ENCODE results near the gene PIK3AP1.
"Not testable (repeated sequence)": the region's sequence is repeated elsewhere in the genome, so short reads cannot be mapped to it uniquely, and the experiment has no call there.

Gene PIK3AP1

DNA sequence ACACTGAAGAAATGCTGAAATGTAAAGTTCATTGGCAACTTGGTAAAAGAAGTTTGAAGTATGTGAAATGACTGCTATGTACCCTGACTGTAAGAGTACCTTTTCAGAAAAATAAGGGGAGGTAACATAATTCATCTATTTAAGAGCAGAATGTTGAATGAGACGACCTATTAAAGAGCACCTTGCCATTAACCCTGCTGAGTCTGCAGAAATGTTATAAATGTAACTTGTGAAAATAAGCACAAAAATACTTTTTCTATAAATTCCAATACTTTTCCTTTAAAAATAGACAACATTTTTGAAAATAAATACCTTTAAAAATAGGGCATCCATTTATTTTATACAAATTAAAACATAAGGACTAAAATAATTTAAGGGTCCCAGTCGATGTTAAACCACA is 141.2 kb downstream of the PIK3AP1 start:
- no peak for DNase-seq (ENCODE audit: low read depth in 2 of 2)

DNA sequence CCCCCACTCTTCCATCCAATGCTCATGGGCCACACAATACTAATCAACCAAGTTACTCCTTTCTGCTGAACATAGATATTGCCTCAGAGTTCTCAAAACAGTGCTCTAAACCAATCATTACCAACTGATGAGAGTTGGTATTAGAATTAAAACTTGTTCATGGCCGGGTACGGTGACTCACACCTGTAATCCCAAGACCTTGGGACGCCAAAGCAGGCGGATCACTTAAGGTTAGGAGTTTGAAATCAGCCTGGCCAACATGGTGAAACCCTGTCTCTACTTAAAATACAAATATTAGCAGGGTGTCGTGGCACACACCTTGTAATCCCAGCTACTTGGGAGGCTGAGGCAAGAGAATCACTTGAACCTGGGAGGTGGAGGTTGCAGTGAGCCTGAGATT is 141.7 kb downstream of the PIK3AP1 start:
- no peak for DNase-seq (ENCODE audit: low read depth in 2 of 2)

- DNase-seq (ENCODE audit: low read depth in 2 of 2), result no peak
Measured at GRCh38 chr10:96578022-96578421, 142.3 kb downstream of the PIK3AP1 start.

GRCh38 chr10:96577069-96577468 is 143.2 kb downstream of the PIK3AP1 start:
- DNase-seq (ENCODE audit: low read depth in 2 of 2), result no peak

GRCh38 chr10:96576277-96576980 is 143.9 kb downstream of the PIK3AP1 start:
- no peak for DNase-seq (ENCODE audit: low read depth in 2 of 2)

DNA sequence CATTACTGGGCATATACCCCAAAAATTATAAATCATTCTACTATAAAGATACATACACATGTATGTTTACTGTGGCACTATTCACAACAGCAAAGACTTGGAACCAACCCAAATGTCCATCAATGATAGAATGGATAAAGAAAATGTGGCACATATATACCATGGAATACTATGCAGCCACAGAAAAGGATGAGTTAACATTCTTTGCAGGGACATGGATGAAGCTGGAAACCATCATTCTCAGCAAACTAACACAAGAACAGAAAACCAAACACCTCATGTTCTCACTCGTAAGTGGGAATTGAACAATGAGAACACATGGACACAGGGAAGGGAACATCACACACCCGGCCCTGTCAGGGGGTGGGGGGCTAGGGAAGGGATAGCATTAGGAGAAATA is 145.8 kb downstream of the PIK3AP1 start:
- DNase-seq (ENCODE audit: low read depth in 2 of 2), result not testable (repeated sequence)

GRCh38 chr10:96573036-96573435 is 147.3 kb downstream of the PIK3AP1 start:
- DNase-seq (ENCODE audit: low read depth in 2 of 2), result no peak

GRCh38 chr10:96570983-96571964 is 149.0 kb downstream of the PIK3AP1 start:
- DNase-seq (ENCODE audit: low read depth in 2 of 2), result no peak

DNA sequence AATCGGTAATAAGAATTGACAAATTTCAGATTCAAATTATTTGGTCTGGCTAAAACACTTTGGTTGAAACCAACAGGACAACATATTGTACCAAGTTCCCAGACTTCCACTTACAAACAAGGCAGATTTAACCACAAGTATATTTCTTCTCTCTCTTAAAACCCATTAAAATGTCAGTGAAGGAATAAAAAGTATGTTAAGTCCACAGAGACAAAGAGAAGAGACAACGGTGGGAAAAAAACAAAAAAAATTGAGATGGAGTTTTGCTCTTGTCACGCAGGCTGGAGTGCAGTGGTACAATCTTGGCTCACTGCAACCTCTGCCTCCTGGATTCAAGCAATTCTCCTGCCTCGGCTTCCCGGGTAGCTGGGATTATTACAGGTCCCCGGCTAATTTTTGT is 149.8 kb downstream of the PIK3AP1 start:
- DNase-seq (ENCODE audit: low read depth in 2 of 2), result no peak

DNA sequence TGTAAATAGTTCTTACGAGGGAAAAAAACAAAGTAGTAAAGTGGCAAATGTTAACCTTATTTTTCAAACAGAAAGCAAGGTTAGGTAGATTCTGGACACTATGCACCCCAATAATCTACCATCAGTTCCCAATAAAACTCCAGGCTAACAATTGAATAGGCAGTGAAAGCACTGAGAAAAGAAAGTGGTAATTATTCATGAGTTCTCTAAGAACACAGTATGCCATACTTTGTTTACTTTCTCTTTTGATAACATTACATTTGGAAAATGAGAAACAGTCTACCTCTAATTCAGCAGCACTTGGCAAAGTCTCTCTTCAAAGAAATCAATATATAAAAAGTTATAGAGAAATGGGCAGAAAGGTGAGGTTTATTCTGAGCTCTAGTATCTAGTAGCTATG is 151.9 kb downstream of the PIK3AP1 start:
- DNase-seq (ENCODE audit: low read depth in 2 of 2), result no peak

- no peak for DNase-seq (ENCODE audit: low read depth in 2 of 2)
Measured at GRCh38 chr10:96565774-96566173, 154.5 kb downstream of the PIK3AP1 start.

DNA sequence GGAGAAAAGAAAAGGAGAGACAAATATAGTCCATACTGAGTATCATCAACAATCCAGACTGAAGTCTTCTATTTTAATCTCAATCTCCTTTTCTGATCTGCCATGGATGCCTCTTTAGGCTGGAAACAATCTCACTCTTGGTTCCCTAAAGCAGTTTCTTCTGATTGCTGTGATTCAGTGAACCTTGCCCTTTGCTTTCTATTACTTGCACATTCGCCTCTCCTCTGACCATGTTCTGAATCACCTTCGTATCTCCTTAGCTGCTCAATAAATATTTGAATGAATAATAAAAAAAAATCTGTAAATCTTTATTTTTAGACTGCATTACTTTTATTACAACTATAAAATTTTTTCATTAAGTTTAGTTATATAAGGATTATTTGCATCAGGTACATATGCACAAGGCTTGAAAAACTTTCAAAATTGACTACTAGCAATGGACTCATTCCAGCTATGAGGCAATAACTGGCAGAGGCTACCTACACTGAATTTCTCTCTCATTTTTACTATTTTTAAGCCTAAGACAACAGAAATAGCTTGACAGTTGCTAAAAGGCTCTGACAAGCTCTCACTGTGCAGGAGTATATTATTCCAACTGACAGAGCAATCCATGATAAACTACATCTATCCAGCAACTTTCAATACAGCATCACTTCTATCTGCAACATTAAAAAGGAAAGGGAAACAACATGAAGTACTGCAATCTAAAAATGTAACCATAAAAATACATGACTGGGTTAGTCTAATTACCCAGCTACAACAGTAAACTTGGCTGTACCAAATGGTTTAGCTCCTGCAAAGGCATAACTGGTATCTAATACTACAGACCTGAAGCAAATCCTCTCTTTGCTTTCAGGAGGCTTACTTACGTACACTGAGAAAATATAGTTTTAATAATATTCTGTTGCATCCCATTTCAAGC is 159.1 kb downstream of the PIK3AP1 start:
- no peak for DNase-seq (ENCODE audit: low read depth in 2 of 2)

GRCh38 chr10:96560489-96560888 is 159.8 kb downstream of the PIK3AP1 start:
- no peak for DNase-seq (ENCODE audit: low read depth in 2 of 2)

- DNase-seq (ENCODE audit: low read depth in 2 of 2), result no peak
Measured at GRCh38 chr10:96556003-96556402, 164.3 kb downstream of the PIK3AP1 start.

DNA sequence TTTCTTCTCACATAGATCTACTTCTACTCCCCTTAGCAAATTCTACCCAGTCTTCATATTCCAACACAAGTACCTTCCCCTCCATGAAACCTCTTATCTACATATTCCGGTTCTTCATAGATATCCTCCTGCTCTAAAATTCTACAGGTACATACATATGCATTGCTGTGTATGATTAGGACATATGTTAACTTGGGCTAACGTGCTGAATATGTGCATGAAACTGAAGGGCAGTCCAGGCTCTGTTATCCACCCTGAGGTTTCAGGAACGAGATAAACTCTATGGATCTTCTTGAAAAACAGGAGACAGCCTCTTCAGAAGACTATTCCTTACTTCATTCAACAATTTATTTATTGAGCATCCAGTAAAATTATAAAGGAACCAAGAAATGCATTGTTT is 165.0 kb downstream of the PIK3AP1 start:
- DNase-seq (ENCODE audit: low read depth in 2 of 2), result no peak

GRCh38 chr10:96548589-96548988 is 171.7 kb downstream of the PIK3AP1 start:
- no peak for DNase-seq (ENCODE audit: low read depth in 2 of 2)

DNA sequence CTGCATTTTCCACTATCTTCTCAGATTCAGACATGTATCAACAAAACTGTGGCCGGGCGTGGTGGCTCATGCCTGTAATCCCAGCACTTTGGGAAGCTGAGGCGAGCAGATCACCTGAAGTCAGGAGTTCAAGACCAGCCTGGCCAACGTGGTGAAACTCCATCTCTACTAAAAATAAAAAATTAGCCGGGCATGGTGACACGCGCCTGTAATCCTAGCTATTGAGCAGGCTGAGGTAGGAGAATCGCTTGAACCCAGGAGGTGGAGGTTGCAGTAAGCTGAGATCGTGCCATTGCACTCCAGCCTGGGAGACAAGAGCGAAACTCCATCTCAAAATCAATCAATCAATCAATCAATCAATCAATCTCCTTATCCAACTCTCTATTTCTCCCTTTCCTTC is 174.8 kb downstream of the PIK3AP1 start:
- DNase-seq (ENCODE audit: low read depth in 2 of 2), result not testable (repeated sequence)

All from stimulated activated CD8-positive, alpha-beta memory T cell treated with anti-CD3 and anti-CD28 coated beads, Interleukin-7, amount 100 ng/mL, for 1 hour (primary cell).